H9 (cell line): ENCODE results near the gene NHLH1. TPM values are rescaled to one million over a fixed set of nuclear protein-coding genes. Genes with fewer than 3 reads are reported as not detected.

ENCODE experiments used
- DNase-seq: peaks from one replicate; pipeline ENCODE4 v3.0.0-alpha.2; 2017
- H2AFZ ChIP-seq: one replicate; pipeline ENCODE4 v1.6.1; 2013; ENCODE audit warnings: mild to moderate bottlenecking, low read length, control low read depth, moderate library complexity
- H2AK5ac ChIP-seq: 2 replicates; pipeline ENCODE4 v1.6.1; 2013; ENCODE audit warnings: low read length, control low read depth, mixed read lengths; ENCODE audit not compliant: insufficient read length
- H2BK120ac ChIP-seq: one replicate; pipeline ENCODE4 v1.6.1; 2013; ENCODE audit warnings: low read depth, mild to moderate bottlenecking, low read length, control low read depth, inconsistent platforms; ENCODE audit not compliant: poor library complexity, severe bottlenecking
- H2BK12ac ChIP-seq: 2 replicates; pipeline ENCODE4 v1.6.1; 2013; ENCODE audit warnings: low read length, control low read depth, mixed read lengths, low read depth; ENCODE audit not compliant: insufficient read length
- H2BK15ac ChIP-seq: 2 replicates; pipeline ENCODE4 v1.6.1; 2013; ENCODE audit warnings: low read depth, low read length, control low read depth
- H2BK20ac ChIP-seq: one replicate; pipeline ENCODE4 v1.6.1; 2013; ENCODE audit warnings: low read depth, mild to moderate bottlenecking, low read length, control low read depth, inconsistent platforms; ENCODE audit not compliant: poor library complexity, severe bottlenecking
- H2BK5ac ChIP-seq: 2 replicates; pipeline ENCODE4 v1.6.1; 2013; ENCODE audit warnings: low read length, control low read depth, mixed read lengths; ENCODE audit not compliant: insufficient read length
- H3K14ac ChIP-seq: 2 replicates; pipeline ENCODE4 v1.6.1; 2013; ENCODE audit warnings: low read length, control low read depth; ENCODE audit not compliant: insufficient read depth
- H3K18ac ChIP-seq: 2 replicates; pipeline ENCODE4 v1.6.1; 2013; ENCODE audit warnings: low read depth, mild to moderate bottlenecking, mixed read lengths, low read length, control low read depth; ENCODE audit not compliant: insufficient read length
- H3K23ac ChIP-seq: 2 replicates; pipeline ENCODE4 v1.6.1; 2013; ENCODE audit warnings: low read length, control low read depth, mixed read lengths, low read depth; ENCODE audit not compliant: insufficient read length
- H3K23me2 ChIP-seq: 2 replicates; pipeline ENCODE4 v1.6.1; 2013; ENCODE audit warnings: low read depth, mild to moderate bottlenecking, mixed read lengths, low read length, control low read depth; ENCODE audit not compliant: insufficient read length, poor library complexity, severe bottlenecking
- H3K27ac ChIP-seq: 2 replicates; pipeline ENCODE4 v1.5.1; 2013; ENCODE audit warnings: low read length, control low read depth, mixed read lengths, low read depth; ENCODE audit not compliant: insufficient read length
- H3K27me3 ChIP-seq: 2 replicates; pipeline ENCODE4 v1.6.1; 2013; ENCODE audit warnings: low read length, control low read depth, inconsistent platforms; ENCODE audit not compliant: insufficient read depth
- H3K4ac ChIP-seq: 2 replicates; pipeline ENCODE4 v1.6.1; 2013; ENCODE audit warnings: low read depth, mild to moderate bottlenecking, control low read depth, inconsistent platforms, low read length, moderate library complexity
- H3K4me1 ChIP-seq: 2 replicates; pipeline ENCODE4 v1.6.1; 2013; ENCODE audit warnings: low read length, control low read depth, inconsistent platforms; ENCODE audit not compliant: insufficient read depth
- H3K4me2 ChIP-seq: 2 replicates; pipeline ENCODE4 v1.6.1; 2013; ENCODE audit warnings: low read length, control low read depth, mixed read lengths; ENCODE audit not compliant: insufficient read length, insufficient read depth
- H3K56ac ChIP-seq: 2 replicates; pipeline ENCODE4 v1.6.1; 2013; ENCODE audit warnings: low read depth, mild to moderate bottlenecking, mixed read lengths, low read length, control low read depth; ENCODE audit not compliant: insufficient read length
- H3K79me1 ChIP-seq: 2 replicates; pipeline ENCODE4 v1.6.1; 2013; ENCODE audit warnings: low read depth, mild to moderate bottlenecking, moderate library complexity, low read length, control low read depth, inconsistent platforms; ENCODE audit not compliant: insufficient read depth, poor library complexity, severe bottlenecking
- H3K79me2 ChIP-seq: 2 replicates; pipeline ENCODE4 v1.6.1; 2013; ENCODE audit warnings: low read length, control low read depth, inconsistent platforms; ENCODE audit not compliant: insufficient read depth
- H3K9ac ChIP-seq: 2 replicates; pipeline ENCODE4 v1.6.1; 2013; ENCODE audit warnings: low read length, control low read depth, mixed read lengths; ENCODE audit not compliant: insufficient read length; ENCODE audit errors: extremely low read depth
- H3K9me3 ChIP-seq: one replicate; pipeline ENCODE4 v1.6.1; 2013; ENCODE audit warnings: low read depth, low read length, inconsistent platforms; ENCODE audit not compliant: control insufficient read depth
- H3T11ph ChIP-seq: one replicate; pipeline ENCODE4 v1.6.1; 2013; ENCODE audit warnings: mild to moderate bottlenecking, low read length, control low read depth, inconsistent platforms
- H4K20me1 ChIP-seq: one replicate; pipeline ENCODE4 v1.6.1; 2013; ENCODE audit not compliant: control insufficient read depth, insufficient read length, insufficient read depth
- H4K5ac ChIP-seq: 2 replicates; pipeline ENCODE4 v1.6.1; 2013; ENCODE audit warnings: low read depth, mild to moderate bottlenecking, mixed read lengths, low read length, control low read depth; ENCODE audit not compliant: insufficient read length
- H4K8ac ChIP-seq: replicated peaks from 2 replicates; pipeline ENCODE4 v1.6.1; 2013; ENCODE audit warnings: low read length, control low read depth, mixed read lengths, low read depth; ENCODE audit not compliant: insufficient read length
- H4K91ac ChIP-seq: 2 replicates; pipeline ENCODE4 v1.6.1; 2013; ENCODE audit warnings: low read depth, mild to moderate bottlenecking, moderate library complexity, mixed read lengths, low read length, control low read depth; ENCODE audit not compliant: insufficient read length
- H3K27ac Mint-ChIP-seq, 3 experiments: 2 replicates in 2 of 3; 3 replicates in 1 of 3; pipeline ENCODE4 v1.8.0; 2020 to 2021; ENCODE audit warnings: mixed read lengths in 3 of 3, mild to moderate bottlenecking in 1 of 3, moderate library complexity in 1 of 3
- H3K27me3 Mint-ChIP-seq: 2 replicates; pipeline ENCODE4 v1.8.0; 2021; ENCODE audit warnings: low read depth, mild to moderate bottlenecking, moderate library complexity, mixed read lengths
- H3K36me3 Mint-ChIP-seq, 3 experiments: 2 replicates in 2 of 3; 3 replicates in 1 of 3; pipeline ENCODE4 v1.8.0; 2020 to 2021; ENCODE audit warnings: low read depth in 3 of 3, mixed read lengths in 3 of 3; ENCODE audit not compliant: insufficient read depth in 1 of 3
- H3K4me1 Mint-ChIP-seq, 2 experiments: 2 replicates each; pipeline ENCODE4 v1.8.0; 2020; ENCODE audit warnings: mixed read lengths in 2 of 2
- H3K4me3 Mint-ChIP-seq, 2 experiments: 2 replicates in 1 of 2; 3 replicates in 1 of 2; pipeline ENCODE4 v1.8.0; 2020 to 2021; ENCODE audit warnings: mild to moderate bottlenecking in 2 of 2, mixed read lengths in 2 of 2, moderate library complexity in 1 of 2
- H3K9me3 Mint-ChIP-seq, 2 experiments: 2 replicates in 1 of 2; 3 replicates in 1 of 2; pipeline ENCODE4 v1.8.0; 2020; ENCODE audit warnings: mild to moderate bottlenecking in 2 of 2, mixed read lengths in 2 of 2, moderate library complexity in 1 of 2
- CTCF ChIP-seq: fragments of 200-600 bp; sonication (generic); conservative IDR thresholded peaks from 3 replicates; pipeline ENCODE4 v1.8.0; 2021; ENCODE audit warnings: antibody characterized with exemption, mild to moderate bottlenecking
- WGBS: extraction: QIAGEN DNeasy Blood & Tissue Kit; methylation state at CpG from one replicate; pipeline ENCODE4 v1.1.7; 2013; ENCODE audit warnings: missing lambda C conversion rate, low lambda C conversion rate, mixed read lengths; ENCODE audit not compliant: insufficient read length; ENCODE audit errors: extremely low coverage; 5-methylcytosine and 5-hydroxymethylcytosine counted together
- total RNA-seq: library from RNA; stranded (reverse); gene quantifications from 2 replicates; pipeline ENCODE4 v1.2.1, GENCODE V29; 2021

NHLH1 gene
- total RNA-seq, 1 experiment from 2014 or later, result 1.5 TPM

DNA sequence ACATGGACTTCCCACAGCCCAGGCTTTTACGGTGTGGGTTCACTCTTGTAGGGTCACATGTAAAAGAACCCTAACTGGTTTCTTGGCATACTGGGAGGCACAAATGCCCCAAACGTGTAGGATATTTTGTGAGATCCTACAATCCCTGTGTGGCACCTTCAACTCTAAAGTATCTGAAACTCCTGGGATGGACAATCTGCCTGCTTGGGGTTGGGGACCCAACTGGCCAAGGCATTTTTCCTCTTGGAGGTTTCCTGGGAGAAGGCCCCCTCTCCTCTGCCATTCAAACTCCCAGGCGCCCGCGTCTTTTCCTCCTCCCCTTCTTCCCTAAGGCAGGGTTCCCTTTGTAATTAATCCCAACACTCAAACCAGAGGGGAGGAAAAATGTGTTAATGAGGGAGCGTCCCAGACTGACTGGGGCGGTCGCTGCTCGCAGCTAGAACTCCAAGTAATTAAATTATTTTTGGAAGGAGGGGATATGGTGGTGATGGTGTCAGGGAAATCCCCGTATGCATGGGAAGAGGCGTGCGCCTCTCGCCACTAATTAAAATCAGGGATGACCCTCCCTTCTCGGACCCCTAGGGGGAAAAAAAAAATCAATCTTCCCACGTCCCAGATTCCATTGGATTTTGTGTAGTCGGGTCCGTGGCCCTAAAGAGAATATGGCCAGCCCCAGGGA is 32.8 kb downstream of the NHLH1 start:
- Histone ChIP-seq H3K14ac (peak overlapping the region; percentile 80; the same call in 1 of the 2 replicates), H2BK15ac (no peak overlapping the region), H4K8ac (no peak overlapping the region), H3K18ac (peak overlapping the region; percentile 41), H2BK20ac (peak overlapping the region; percentile 76), H4K91ac (no peak overlapping the region), H3K9me3 (no peaks in the 10 kb centered on the region), H3K23ac (no peak overlapping the region), H2AFZ (no peak overlapping the region), H3K27me3 (no peaks in the 10 kb centered on the region), H3K79me1 (no peaks in the 10 kb centered on the region), H3T11ph (no peak overlapping the region), H3K79me2 (peaks cover 18% of the 10 kb centered on the region; the same call in 1 of the 2 replicates), H3K4ac (no peak overlapping the region), H3K9ac (peak overlapping the region; percentile 28), H3K27ac (no peak overlapping the region), H2BK12ac (peak overlapping the region; percentile 15), H4K20me1 (no peaks in the 10 kb centered on the region), H3K4me2 (peak overlapping the region; percentile 74), H3K4me1 (peaks cover 23% of the 10 kb centered on the region; the same call in 1 of the 2 replicates), H4K5ac (no peak overlapping the region), H2AK5ac (no peak overlapping the region), H3K56ac (no peak overlapping the region), H3K23me2 (peaks cover 17% of the 10 kb centered on the region), H2BK5ac (no peak overlapping the region), H2BK120ac (no peak overlapping the region)
- no CpG with 5 or more reads among the region's 17 CpGs for WGBS
- H3K27ac Mint-ChIP-seq, result peak overlapping the region; percentile 87 to 97 (median 93); a peak in 6 of 7 replicates
- H3K27me3 Mint-ChIP-seq, result no peaks in the 10 kb centered on the region; the same call in 1 of the 2 replicates
- TF ChIP-seq CTCF, result no peak; the same call in 2 of the 3 replicates
- no peaks in the 10 kb centered on the region for H3K9me3 Mint-ChIP-seq
- peak overlapping the region; percentile 60 to 78 for H3K4me3 Mint-ChIP-seq
- no peak for DNase-seq
- H3K4me1 Mint-ChIP-seq, result peaks cover 47% of the 10 kb centered on the region in 2 experiments
- peaks cover 0 to 3% (median 0%) of the 10 kb centered on the region in 3 experiments; a peak in 1 of 7 replicates for H3K36me3 Mint-ChIP-seq
